GM06990 (cell line): ENCODE results near the gene NCF4.

ENCODE experiments used
- DNase-seq: peaks from one replicate; pipeline ENCODE4 v3.0.0-alpha.2; 2011; ENCODE audit not compliant: insufficient read length; ENCODE audit errors: extremely low read depth
- H3K27me3 ChIP-seq: replicated peaks from 2 replicates; pipeline ENCODE4 v1.6.0; 2011; ENCODE audit warnings: low read length; ENCODE audit not compliant: control insufficient read depth, insufficient read depth
- H3K36me3 ChIP-seq: 2 replicates; pipeline ENCODE4 v1.5.1; 2011; ENCODE audit warnings: low read length; ENCODE audit not compliant: control insufficient read depth, insufficient read depth
- H3K4me3 ChIP-seq: replicated peaks from 2 replicates; pipeline ENCODE4 v1.5.1; 2011; ENCODE audit warnings: low read depth, mild to moderate bottlenecking, control low read depth, low read length
- TF ChIP-seq, protein P1 (sequence below): IDR thresholded peaks from 2 replicates; pipeline ENCODE4 v1.5.1; 2011; ENCODE audit warnings: low read length, control low read depth, mild to moderate bottlenecking, inconsistent platforms; ENCODE audit not compliant: insufficient read depth, poor library complexity, severe bottlenecking

Gene NCF4

DNA sequence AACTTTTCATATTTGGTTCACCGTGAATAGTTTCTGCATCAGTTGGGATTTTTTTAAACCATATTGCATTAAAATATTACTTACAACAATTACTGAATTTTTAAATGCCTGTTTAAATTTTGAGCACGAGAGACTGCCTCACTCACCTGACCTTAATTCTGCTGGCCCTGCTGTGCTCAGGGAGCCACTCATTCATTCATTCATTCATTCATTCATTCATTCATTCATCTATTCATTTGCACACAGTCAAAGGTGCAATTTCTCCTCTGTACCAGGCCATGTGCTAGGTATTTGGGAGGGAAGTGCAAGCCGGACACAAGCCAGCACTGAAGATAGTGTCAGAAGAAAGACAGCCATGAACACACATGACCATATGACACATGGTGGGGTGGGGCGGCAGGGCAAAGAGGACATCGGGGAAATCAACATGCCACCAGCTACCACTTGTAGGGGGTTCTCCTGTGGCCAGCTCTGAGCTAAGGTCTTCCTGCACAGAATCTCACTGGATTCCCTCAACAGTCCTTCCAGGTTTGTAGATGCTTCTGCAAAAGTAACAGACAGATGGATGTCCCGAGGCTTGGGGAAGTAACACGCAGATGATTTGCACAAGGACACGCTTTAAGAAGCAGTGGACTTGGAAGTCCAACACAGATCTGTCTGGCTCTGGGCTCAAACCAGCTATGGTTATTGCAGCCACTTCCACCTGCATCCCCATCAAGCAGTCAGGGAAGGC is 52.1 kb downstream of the NCF4 start:
- no peak overlapping the region for H3K4me3 ChIP-seq

DNA sequence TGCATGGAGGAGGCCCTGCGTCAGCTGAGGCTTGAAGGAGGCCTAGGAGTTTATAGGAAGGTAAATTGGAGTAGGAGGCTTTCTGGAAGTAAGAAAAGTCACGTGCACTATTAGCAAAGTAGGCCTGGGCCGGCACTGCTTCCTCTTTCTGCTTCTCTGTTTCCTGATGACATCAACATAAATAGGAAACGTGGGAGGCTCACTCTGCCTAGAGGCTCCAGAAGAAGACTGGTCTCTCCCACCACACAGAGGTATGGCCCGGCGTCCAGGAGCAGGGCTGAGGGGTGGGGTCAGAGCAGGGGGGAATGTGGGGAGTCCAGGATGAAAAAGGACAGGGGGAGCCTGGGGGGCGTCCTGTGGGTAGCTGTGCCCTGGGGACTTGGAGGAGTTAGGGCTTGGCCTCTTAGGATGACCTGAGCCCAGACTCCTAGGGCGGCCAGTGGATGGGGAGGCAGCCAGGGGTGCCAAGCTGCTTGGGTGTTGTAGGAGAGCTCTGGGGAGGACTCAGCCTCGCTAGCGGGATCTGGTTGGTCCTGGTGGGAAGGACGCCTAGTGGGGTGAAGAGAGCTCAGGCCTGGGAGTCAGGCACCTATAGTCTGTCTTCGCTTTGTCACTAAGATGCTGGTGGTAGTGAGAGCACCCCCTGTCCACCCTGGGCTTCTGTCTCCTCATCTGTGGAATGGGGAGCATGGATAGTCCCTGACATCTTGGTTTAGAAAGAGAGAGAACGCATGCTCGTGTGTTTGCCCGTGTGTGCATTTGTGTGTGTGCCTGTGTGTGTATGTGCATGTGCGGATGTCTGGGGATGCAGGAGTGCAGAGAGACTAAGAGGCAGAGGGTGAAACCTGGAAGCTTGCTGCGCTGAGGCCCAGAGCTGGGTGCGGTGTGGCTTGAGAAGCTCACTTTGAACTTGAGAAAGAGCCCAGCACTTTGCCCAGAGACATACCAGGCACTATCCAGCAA is 52.9 kb downstream of the NCF4 start, which contains the start of gene CSF2RB:
Gene CSF2RB, plus strand, starts transcription at position 202 of the 963 bp plus-strand sequence. CDS start 8,580 bp downstream, outside the sequence.
- Histone ChIP-seq H3K4me3 (peak within 1 kb of the TSS; percentile 68), H3K27me3 (no peaks in the 10 kb centered on the region), H3K36me3 (no peaks in the 10 kb centered on the region)
- peak; percentile 49 for DNase-seq
- TF ChIP-seq, protein P1, sequence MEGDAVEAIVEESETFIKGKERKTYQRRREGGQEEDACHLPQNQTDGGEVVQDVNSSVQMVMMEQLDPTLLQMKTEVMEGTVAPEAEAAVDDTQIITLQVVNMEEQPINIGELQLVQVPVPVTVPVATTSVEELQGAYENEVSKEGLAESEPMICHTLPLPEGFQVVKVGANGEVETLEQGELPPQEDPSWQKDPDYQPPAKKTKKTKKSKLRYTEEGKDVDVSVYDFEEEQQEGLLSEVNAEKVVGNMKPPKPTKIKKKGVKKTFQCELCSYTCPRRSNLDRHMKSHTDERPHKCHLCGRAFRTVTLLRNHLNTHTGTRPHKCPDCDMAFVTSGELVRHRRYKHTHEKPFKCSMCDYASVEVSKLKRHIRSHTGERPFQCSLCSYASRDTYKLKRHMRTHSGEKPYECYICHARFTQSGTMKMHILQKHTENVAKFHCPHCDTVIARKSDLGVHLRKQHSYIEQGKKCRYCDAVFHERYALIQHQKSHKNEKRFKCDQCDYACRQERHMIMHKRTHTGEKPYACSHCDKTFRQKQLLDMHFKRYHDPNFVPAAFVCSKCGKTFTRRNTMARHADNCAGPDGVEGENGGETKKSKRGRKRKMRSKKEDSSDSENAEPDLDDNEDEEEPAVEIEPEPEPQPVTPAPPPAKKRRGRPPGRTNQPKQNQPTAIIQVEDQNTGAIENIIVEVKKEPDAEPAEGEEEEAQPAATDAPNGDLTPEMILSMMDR = no peak

More for the DNA sequence above, 52.1 kb downstream of the NCF4 start:
- no peak for DNase-seq
- Histone ChIP-seq H3K36me3 (no peaks in the 10 kb centered on the region), H3K27me3 (no peaks in the 10 kb centered on the region)
- TF ChIP-seq, protein P1 = no peak

DNA sequence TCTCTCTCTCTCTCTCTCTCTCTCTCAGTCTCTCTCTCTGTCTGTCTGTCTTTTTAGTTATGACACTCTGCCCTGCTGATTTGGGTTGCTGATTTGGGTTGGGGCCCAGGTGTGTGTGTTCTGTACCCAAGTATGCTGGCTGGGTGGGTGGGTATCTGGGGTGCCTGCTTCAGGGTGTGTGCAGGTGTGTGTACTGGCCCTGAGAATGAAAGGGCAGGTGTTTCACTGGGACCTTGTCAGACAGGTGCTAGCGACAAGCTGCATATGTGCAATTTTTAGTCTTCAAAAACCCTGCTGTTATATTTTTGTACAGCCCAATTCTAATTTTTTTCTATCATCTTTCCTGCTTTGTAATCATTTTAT is 53.6 kb downstream of the NCF4 start:
- no peak for DNase-seq
- H3K27me3 ChIP-seq = no peaks in the 10 kb centered on the region
- peak overlapping the region; percentile 68 for H3K4me3 ChIP-seq
- H3K36me3 ChIP-seq = no peaks in the 10 kb centered on the region
- TF ChIP-seq, protein P1 = no peak

- H3K27me3 ChIP-seq = no peaks in the 10 kb centered on the region
- no peaks in the 10 kb centered on the region for H3K36me3 ChIP-seq
- no peak for DNase-seq
- TF ChIP-seq, protein P1 = no peak
- peak overlapping the region; percentile 49; the same call in 1 of the 2 replicates for H3K4me3 ChIP-seq
Measured at GRCh38 chr22:36916034-36916433, 55.2 kb downstream of the NCF4 start.

GRCh38 chr22:36918586-36919284 is 57.9 kb downstream of the NCF4 start:
- Histone ChIP-seq H3K36me3 (peaks cover 11% of the 10 kb centered on the region), H3K27me3 (no peaks in the 10 kb centered on the region), H3K4me3 (no peak overlapping the region)
- TF ChIP-seq, protein P1 = peak; percentile 9
- no peak for DNase-seq
